ENCODE data around the gene SKIC2.

Gene SKIC2

DNA sequence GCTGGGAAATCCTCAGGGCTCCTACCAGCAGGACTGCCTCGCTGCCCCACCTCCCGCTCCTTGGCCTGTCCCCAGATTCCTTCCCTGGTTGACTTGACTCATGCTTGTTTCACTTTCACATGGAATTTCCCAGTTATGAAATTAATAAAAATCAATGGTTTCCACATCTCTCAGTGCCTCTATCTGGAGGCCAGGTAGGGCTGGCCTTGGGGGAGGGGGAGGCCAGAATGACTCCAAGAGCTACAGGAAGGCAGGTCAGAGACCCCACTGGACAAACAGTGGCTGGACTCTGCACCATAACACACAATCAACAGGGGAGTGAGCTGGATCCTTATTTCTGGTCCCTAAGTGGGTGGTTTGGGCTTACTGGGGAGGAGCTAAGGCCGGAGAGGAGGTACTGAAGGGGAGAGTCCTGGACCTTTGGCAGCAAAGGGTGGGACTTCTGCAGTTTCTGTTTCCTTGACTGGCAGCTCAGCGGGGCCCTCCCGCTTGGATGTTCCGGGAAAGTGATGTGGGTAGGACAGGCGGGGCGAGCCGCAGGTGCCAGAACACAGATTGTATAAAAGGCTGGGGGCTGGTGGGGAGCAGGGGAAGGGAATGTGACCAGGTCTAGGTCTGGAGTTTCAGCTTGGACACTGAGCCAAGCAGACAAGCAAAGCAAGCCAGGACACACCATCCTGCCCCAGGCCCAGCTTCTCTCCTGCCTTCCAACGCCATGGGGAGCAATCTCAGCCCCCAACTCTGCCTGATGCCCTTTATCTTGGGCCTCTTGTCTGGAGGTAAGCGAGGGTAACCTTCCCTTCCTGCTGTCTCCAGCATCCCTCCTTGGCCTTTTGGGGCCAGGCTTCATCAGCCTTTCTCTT, 13.2 kb upstream of the SKIC2 start, which contains the start of gene CFB:
TSS of gene CFB (plus strand) at position 589 of the 863 bp plus-strand sequence. CDS start at position 716, 127 bp downstream.
- peak; percentile 84 for DNase-seq (ENCODE audit: low spot score)

DNA sequence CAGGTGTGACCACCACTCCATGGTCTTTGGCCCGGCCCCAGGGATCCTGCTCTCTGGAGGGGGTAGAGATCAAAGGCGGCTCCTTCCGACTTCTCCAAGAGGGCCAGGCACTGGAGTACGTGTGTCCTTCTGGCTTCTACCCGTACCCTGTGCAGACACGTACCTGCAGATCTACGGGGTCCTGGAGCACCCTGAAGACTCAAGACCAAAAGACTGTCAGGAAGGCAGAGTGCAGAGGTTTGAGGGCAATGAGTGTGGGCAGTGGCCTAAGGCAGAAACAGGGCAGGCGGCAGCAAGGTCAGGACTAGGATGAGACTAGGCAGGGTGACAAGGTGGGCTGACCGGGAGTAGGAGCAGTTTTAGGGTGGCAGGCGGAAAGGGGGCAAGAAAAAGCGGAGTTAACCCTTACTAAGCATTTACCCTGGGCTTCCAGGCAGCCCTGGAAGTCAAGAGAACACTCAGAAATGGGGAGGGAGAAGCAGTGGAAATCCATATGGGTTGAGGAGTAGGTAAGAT, 12.5 kb upstream of the SKIC2 start:
- DNase-seq (ENCODE audit: low spot score): no peak

DNA sequence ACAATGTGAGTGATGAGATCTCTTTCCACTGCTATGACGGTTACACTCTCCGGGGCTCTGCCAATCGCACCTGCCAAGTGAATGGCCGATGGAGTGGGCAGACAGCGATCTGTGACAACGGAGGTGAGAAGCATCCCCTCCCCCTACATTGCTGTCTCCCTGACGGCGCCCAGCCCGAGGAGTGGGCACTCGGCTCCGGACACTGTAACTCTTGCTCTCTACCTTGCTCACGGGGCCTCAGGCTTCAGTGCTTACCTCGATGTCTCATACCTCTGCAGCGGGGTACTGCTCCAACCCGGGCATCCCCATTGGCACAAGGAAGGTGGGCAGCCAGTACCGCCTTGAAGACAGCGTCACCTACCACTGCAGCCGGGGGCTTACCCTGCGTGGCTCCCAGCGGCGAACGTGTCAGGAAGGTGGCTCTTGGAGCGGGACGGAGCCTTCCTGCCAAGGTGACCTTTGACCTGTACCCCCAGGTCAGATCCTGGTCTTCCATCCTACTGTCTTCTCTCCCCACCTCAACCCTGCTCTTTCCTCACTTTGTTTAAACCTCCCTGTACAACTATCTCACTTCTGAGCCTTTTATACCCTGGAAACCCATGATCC, 11.8 kb upstream of the SKIC2 start:
- DNase-seq (ENCODE audit: low spot score): no peak

DNA sequence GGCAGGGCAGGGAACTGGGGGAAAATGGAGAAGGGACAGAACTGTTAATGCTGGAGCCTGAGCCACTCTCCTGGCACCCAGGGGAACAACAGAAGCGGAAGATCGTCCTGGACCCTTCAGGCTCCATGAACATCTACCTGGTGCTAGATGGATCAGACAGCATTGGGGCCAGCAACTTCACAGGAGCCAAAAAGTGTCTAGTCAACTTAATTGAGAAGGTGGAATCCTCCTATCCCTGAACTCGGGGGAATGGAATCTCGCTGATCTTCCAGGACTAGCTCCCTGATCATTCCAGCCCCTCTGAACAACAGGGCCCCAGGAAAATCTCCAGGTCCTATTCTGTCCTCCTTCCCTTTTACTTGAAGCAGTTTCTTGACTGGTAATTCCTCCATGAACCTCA, 11.1 kb upstream of the SKIC2 start:
- no peak for DNase-seq (ENCODE audit: low spot score)

DNA sequence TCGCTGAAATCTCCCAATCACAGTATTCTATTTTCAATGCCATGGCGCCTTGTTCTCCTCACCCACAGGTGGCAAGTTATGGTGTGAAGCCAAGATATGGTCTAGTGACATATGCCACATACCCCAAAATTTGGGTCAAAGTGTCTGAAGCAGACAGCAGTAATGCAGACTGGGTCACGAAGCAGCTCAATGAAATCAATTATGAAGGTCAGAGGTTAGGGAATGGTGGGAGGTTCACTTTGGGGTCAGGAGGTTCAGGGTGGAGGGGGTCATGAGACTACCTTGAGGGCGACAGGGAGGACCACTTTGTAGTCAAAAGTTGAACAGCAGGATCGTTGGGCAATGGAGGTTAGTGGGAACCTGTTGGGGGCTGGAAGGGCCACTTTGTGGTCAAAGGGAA, 10.7 kb upstream of the SKIC2 start:
- no peak for DNase-seq (ENCODE audit: low spot score)

DNA sequence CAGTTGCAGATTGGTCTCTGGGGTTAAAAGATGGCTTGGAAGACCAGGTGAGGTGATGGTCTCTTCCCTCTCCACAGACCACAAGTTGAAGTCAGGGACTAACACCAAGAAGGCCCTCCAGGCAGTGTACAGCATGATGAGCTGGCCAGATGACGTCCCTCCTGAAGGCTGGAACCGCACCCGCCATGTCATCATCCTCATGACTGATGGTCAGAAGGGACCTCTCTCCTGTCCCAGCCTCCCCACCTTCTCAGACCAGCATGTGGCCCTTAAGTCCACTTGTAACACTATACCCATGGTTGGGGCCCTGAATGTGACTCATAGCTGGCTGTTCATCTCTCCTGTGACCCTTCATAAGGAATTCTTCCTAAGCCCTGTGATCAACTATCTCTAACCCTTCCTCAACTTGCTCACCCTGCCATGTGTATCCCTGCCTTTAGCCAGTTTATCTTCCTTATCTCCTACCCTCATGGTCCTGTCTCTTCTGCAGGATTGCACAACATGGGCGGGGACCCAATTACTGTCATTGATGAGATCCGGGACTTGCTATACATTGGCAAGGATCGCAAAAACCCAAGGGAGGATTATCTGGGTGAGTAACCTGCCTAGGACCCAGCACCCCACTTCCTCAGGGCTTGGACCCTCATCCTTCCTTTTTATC, 10.1 kb upstream of the SKIC2 start:
- no peak for DNase-seq (ENCODE audit: low spot score)

DNA sequence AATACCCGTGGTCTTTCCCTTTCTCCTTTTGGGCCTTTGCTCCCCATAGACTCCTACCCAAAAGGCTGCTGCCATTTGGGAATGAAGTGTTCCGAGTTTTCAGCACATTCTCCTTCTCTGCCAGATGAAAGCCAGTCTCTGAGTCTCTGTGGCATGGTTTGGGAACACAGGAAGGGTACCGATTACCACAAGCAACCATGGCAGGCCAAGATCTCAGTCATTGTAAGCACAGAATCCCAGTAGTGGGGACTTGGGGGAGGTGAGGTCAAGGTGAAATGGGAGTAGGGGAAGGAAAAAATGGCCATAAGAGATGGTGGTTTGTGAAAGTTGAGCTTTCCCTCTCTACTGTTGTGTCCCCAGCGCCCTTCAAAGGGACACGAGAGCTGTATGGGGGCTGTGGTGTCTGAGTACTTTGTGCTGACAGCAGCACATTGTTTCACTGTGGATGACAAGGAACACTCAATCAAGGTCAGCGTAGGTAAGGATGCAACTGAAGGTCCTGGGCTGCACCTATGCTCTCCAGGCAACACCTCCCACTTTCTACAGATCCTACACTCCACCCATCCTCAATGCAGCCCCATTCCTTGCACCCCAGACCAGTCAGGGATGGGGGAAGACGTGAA, 8.9 kb upstream of the SKIC2 start:
- no peak for DNase-seq (ENCODE audit: low spot score)

DNA sequence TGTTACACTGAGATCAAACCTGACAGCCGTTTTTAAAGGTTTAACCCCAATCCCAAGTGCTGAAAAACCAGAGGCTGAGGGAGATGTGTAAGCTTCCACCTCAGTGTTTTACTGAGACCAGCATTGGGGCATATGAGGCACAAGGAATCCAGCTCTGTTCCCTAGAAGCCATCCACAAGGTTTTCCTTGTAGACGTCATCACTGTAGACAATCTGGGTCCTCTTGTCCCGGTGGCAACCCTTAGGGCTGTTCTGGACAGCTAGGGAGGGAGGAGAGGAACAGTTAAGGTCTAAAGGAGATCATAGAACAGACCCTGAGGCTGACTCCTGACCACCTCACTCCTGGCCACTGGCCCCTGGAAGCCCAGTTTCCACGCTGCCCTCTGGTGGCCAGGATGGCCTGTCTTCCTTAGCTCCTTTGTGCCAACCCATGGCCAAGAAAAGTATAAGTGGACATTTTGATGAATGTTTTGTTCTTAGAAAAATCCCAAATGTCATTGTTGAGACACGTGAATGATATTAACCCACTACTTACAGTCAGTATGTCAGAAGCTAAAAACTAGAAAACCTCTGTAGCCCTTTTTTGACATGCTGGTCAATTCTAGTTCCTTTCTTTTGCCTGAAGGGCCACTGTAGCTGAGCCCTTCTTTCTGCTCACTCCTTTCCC, 6.7 kb upstream of the SKIC2 start:
- peak; percentile 61 for DNase-seq (ENCODE audit: low spot score)

DNA sequence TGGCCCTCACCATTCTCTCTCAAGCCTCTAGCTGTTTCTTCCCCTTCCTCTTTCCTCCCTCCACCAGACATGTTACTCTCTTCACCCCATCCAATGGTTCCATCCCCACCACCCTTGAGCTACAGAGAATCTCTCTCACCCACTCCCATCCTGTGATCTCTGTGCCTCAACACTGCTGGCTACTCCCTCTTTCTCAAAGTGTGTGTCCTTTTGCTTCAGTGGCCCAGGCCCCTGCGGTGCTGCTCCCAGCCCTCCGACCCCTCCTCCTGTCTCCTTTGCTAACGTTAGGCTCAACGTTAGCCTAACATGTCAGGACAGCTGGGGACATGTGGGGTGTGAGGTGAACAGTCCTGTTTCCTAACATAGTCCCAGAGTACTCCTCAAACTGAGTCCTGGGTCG, 6.1 kb upstream of the SKIC2 start:
- no peak for DNase-seq (ENCODE audit: low spot score)

DNA sequence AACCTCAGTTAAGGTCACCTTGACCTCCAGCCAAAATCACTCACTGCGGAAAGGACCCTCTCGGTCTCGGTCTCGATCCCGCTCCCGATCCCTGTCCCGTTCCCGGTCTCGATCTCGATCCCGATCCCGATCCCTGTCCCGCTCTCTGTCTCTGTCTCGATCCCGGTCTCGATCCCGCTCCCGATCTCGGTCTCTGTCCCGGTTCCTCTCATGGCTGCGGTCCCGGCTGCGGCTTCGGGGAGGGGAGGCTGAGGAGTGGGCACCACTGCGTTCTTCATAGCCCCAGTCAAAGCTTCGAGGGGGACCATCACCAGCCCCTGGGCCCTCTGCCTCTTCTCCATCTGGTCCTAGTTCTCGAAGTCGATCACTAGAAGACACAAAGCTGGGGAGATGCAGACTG, 4.5 kb upstream of the SKIC2 start:
- no peak for DNase-seq (ENCODE audit: low spot score)

DNA sequence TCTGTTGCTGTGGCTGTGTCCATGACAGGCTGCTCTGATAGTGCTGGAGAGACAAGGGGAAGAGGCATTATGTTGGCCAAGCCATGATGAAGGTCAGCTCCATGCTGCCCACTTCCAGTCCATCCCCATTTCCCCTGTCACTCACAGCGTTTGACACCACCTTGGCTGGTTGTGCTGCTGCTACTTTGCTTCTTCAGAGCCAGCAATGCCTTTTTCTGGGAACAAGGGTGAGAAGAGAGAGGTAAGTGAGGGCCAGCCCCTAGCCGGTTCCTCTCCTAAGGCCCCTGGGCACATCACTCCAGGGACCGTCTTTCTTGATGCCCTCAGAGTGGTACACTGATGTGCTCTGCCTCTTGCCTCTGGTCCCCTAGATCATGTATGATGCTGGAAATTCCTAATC, 2.2 kb upstream of the SKIC2 start:
- DNase-seq (ENCODE audit: low spot score): no peak

DNA sequence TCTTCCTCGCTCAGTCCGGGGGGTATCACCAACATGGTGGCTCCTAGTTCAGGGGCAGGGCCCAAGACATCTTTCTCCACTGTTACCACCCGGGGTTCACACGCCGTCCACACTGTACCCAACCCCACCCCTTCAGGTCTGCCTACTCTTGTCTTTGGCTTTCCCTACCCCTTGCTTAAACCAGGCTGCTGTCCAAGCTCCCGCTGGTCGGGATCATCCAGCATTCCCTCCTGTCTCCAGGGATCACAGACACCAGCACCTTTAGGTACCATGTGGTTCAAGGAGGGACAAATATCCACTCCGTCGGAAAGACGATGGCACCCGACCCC, 599 bp upstream of the SKIC2 start:
- DNase-seq (ENCODE audit: low spot score): no peak

DNA sequence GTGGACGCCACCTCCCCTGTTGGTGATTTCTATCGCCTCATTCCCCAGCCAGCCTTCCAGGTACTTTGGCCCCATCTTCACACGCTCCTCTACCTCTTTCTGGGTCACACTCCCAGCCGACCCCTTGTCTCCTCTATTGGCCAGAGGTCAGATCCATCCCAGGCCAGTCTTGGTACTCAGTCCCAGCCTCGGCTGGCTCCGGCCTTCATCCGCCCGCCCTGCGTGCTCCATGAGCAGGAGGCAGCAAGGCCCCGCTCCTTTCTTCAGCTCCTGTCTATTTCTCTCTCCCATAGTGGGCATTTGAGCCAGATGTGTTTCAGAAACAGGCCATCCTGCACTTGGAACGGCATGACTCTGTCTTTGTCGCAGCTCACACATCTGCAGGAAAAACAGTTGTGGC, 2.6 kb downstream of the SKIC2 start:
- no peak for DNase-seq (ENCODE audit: low spot score)

DNA sequence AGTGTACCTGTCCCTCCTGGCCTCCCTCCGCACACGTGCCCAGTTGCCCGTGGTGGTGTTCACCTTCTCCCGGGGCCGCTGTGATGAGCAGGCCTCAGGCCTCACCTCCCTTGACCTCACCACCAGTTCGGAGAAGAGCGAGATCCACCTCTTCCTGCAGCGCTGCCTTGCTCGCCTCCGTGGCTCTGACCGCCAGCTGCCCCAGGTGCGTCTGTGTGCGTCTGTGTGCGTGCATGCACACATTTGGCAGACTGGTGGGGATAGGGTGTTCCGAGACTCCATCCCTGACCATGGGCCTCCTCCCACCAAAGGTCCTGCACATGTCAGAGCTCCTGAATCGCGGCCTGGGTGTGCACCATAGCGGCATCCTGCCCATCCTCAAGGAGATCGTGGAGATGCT, 4.9 kb downstream of the SKIC2 start:
- no peak for DNase-seq (ENCODE audit: low spot score)

DNA sequence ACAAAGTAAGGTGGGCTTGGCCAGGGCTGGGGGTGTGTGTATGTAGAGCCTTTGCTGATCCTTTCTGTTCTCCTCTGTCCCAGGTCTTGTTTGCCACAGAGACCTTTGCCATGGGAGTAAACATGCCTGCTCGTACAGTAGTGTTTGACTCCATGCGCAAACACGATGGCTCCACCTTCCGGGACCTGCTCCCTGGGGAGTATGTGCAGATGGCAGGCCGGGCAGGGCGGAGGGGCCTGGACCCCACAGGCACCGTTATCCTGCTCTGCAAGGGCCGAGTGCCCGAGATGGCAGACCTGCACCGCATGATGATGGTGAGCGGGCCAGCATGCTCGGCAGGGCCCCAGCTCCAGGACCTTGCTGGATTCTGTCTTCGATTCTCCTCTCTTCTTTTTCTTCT, 6.7 kb downstream of the SKIC2 start:
- no peak for DNase-seq (ENCODE audit: low spot score)

DNA sequence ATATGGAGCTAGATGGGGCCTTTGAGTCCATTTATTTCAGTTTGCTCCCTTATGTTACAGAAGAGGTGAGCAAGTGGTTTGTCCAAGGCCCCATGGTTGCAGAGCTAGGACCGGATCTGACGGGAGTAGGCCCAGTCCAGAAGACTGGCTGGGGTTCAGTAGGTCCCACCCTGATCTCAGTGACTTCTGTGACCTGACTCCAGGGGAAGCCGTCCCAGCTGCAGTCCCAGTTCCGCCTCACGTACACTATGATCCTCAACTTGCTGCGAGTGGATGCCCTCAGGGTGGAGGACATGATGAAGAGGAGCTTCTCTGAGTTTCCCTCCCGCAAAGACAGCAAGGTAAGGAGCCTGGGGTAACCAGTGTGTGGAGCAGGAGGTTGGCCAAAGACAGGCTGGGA, 7.5 kb downstream of the SKIC2 start:
- no peak for DNase-seq (ENCODE audit: low spot score)

DNA sequence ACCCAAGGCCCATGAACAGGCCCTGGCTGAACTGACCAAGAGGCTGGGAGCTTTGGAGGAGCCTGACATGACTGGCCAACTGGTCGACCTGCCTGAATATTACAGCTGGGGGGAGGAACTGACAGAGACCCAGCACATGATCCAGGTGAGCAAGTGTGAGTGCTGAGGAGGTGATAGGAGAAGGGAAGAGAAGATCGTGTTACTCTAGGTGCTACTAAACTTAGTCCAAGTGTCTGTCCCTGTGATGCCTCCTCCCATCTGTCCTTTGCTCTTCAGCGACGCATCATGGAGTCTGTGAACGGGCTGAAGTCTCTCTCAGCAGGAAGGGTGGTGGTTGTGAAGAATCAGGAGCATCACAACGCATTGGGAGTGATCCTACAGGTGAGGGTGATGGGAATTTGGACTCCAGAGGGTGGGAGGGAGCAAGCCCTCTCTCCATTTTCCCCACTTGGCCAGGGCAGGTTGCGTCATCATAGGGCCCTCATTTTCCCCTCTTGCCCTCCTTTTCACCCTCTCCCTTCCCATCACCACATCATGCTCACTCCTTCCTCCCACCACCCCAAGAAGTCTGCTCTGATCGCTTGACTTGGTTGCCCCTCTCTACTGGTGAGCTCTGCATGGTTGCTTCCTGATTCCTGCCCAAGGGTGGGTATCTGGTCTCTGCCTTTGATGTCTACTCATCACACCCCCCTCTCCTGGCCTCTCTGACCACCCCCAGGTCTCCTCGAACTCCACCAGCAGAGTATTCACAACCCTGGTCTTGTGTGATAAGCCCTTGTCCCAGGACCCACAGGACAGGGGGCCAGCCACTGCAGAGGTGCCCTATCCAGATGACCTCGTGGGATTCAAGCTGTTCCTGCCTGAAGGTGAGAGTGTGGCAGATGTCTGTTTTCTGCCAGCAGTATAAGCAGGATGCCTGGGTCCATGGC, 8.3 kb downstream of the SKIC2 start:
- DNase-seq (ENCODE audit: low spot score): no peak

DNA sequence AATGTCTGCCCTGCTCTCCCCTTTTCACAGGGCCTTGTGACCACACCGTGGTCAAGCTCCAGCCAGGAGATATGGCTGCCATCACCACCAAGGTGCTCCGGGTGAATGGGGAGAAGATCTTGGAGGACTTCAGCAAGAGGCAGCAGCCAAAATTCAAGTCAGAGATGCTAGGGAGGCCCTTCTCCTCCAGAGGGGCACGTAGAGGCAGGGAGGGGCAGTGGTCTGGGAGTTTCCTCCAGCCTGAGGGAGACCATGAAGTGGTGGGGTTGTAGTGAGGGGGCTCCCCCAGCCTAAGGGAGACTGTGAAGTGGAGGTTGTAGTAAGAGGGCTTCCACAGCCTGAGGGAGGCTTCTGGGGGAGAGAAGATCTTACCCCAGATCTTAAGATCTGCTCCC, 8.9 kb downstream of the SKIC2 start:
- no peak for DNase-seq (ENCODE audit: low spot score)

DNA sequence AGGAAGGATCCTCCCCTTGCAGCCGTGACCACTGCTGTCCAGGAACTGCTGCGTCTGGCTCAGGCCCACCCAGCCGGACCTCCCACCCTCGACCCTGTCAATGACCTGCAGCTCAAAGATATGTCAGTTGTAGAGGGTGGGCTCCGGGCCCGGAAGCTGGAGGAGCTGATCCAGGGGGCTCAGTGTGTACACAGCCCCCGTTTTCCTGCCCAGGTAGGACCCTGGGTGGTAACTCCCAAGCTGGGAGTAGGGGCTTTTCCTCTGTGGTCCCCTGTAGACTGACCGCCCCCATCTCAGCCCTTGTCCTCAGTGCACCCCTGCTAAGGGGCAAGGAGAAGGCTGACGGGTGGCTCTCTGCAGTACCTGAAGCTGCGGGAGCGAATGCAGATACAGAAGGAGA, 9.4 kb downstream of the SKIC2 start:
- no peak for DNase-seq (ENCODE audit: low spot score)

DNA sequence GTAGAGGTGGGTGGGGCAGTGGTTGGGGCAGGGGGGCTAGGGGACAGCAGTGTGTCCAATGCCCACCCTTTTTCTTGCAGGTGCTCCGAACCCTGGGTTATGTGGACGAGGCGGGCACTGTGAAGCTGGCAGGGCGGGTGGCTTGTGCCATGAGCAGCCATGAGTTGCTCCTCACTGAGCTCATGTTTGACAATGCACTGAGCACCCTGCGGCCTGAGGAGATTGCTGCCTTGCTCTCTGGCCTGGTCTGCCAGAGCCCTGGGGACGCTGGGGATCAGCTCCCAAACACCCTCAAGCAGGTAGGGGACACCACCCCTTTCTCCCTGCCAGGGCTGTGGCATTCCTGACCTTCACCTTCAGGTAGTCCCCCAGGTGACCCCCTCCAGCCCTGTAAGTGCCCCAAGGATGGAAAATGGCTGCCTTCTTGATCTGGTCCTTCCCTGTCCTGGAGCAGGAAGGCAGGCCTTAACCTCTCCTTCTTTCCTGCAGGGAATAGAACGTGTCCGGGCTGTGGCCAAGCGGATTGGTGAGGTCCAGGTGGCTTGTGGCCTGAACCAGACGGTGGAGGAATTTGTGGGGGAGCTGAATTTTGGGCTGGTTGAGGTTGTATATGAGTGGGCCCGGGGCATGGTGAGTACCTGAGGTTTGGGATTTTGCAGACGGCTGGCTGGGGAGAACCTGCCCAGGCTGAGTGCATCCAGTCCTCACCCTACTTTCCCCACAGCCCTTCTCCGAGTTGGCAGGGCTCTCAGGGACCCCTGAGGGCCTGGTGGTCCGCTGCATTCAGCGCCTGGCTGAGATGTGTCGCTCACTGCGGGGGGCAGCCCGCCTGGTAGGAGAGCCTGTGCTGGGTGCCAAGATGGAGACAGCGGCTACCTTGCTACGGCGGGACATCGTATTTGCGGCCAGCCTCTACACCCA, 10.1 kb downstream of the SKIC2 start:
- no peak for DNase-seq (ENCODE audit: low spot score)

Measured in HuH-7.5 (cell line).